Measurements from ENCODE around the gene HOXC4.
"Not testable (repeated sequence)": the region's sequence is repeated elsewhere in the genome, so short reads cannot be mapped to it uniquely, and the experiment has no call there.

- not testable (repeated sequence) for TF ChIP-seq EZH2phosphoT487 (IDR thresholded peaks at IDR 0.05; ENCODE audit: low read depth); CTCF (IDR thresholded peaks at IDR 0.05; ENCODE audit: low read depth, low read length)
Measured at GRCh38 chr12:54102223-54102622, 48.6 kb downstream of the HOXC4 start.
